Amygdala (tissue), 56 donors: Measurements from ENCODE around the gene PLOD1.
"Not testable (repeated sequence)": the region's sequence is repeated elsewhere in the genome, so short reads cannot be mapped to it uniquely, and the experiment has no call there.

Experiments used
- DNase-seq, 56 donors: peaks; one replicate each; lab custom pipeline; 2025; lab: John Stamatoyannopoulos, UW

PLOD1 gene

GRCh38 chr1:11935733-11936132 is 1.2 kb downstream of the PLOD1 start:
- not testable (repeated sequence) for DNase-seq

- peak in 4 of 56 donors; percentile 10 to 41 (median 24) for DNase-seq
Measured at GRCh38 chr1:11938722-11939526, 4.4 kb downstream of the PLOD1 start.

- not testable (repeated sequence) for DNase-seq
Measured at GRCh38 chr1:11939794-11940193, 5.3 kb downstream of the PLOD1 start.

- DNase-seq, result peak in 48 of 56 donors; percentile 14 to 88 (median 57)
Measured at GRCh38 chr1:11940260-11940921, 5.9 kb downstream of the PLOD1 start.

- DNase-seq, result no peak
Measured at GRCh38 chr1:11942280-11942679, 7.8 kb downstream of the PLOD1 start.

GRCh38 chr1:11943619-11944018 is 9.1 kb downstream of the PLOD1 start:
- DNase-seq, result no peak

- DNase-seq, result no peak
Measured at GRCh38 chr1:11944358-11944931, 9.9 kb downstream of the PLOD1 start.

GRCh38 chr1:11946647-11947046 is 12.1 kb downstream of the PLOD1 start:
- DNase-seq, result no peak

GRCh38 chr1:11948822-11949458 is 14.4 kb downstream of the PLOD1 start:
- peak in 2 of 56 donors; percentile 5 to 16 for DNase-seq

GRCh38 chr1:11951901-11952300 is 17.4 kb downstream of the PLOD1 start:
- peak in 6 of 56 donors; percentile 7 to 33 (median 14) for DNase-seq

- peak in 30 of 56 donors; percentile 12 to 69 (median 40) for DNase-seq
Measured at GRCh38 chr1:11952455-11953109, 18.1 kb downstream of the PLOD1 start.

- no peak for DNase-seq
Measured at GRCh38 chr1:11955221-11955620, 20.7 kb downstream of the PLOD1 start.

- no peak for DNase-seq
Measured at GRCh38 chr1:11957398-11957797, 22.9 kb downstream of the PLOD1 start.

- DNase-seq, result no peak
Measured at GRCh38 chr1:11957897-11958296, 23.4 kb downstream of the PLOD1 start.

GRCh38 chr1:11960276-11960675 is 25.8 kb downstream of the PLOD1 start:
- DNase-seq, result no peak

GRCh38 chr1:11960715-11961114 is 26.2 kb downstream of the PLOD1 start:
- peak in 10 of 56 donors; percentile 7 to 42 (median 12) for DNase-seq

GRCh38 chr1:11961230-11961629 is 26.7 kb downstream of the PLOD1 start:
- DNase-seq, result peak in 11 of 56 donors; percentile 8 to 42 (median 16)

- DNase-seq, result no peak
Measured at GRCh38 chr1:11963622-11964021, 29.1 kb downstream of the PLOD1 start.

GRCh38 chr1:11964656-11965055 is 30.1 kb downstream of the PLOD1 start:
- no peak for DNase-seq

GRCh38 chr1:11967028-11967547 is 32.6 kb downstream of the PLOD1 start:
- DNase-seq, result peak in 4 of 56 donors; percentile 6 to 28 (median 12)
